GM12872 (cell line): ENCODE results near the gene FBN2.

Source experiments
- CTCF ChIP-seq: IDR thresholded peaks from 3 replicates; pipeline ENCODE4 v1.5.1; 2011; ENCODE audit warnings: low read depth, mild to moderate bottlenecking, low read length, moderate library complexity; ENCODE audit not compliant: insufficient read depth

FBN2 gene

GRCh38 chr5:128243958-128244582, 294.0 kb downstream of the FBN2 start:
- TF ChIP-seq CTCF = no peak

GRCh38 chr5:128241051-128241695, 296.9 kb downstream of the FBN2 start:
- no peak for TF ChIP-seq CTCF

- TF ChIP-seq CTCF = no peak
Measured at GRCh38 chr5:128237546-128237945, 300.5 kb downstream of the FBN2 start.

GRCh38 chr5:128237000-128237399, 301.0 kb downstream of the FBN2 start:
- no peak for TF ChIP-seq CTCF

- TF ChIP-seq CTCF = no peak
Measured at GRCh38 chr5:128236334-128236733, 301.7 kb downstream of the FBN2 start.

GRCh38 chr5:128234928-128235641, 303.0 kb downstream of the FBN2 start:
- TF ChIP-seq CTCF = no peak

- TF ChIP-seq CTCF = no peak
Measured at GRCh38 chr5:128228521-128228920, 309.5 kb downstream of the FBN2 start.
